Activated T-helper 1 cell treated with anti-CD3 and anti-CD28 coated beads, Interleukin-12 subunit alpha, Interleukin-12 subunit beta, Interleukin-2, Interleukin-4 antibody, amounts not matched to agents 30 ng/mL and 10 ng/mL and 1 ng/mL, durations not matched to agents 14 hours and 24 hours and 36 hours (primary cell): Measurements from ENCODE around the gene FOXD2. TPM values are rescaled to one million over a fixed set of nuclear protein-coding genes. Genes with fewer than 3 reads are reported as not detected.

Experiments used
- DNase-seq: peaks from one replicate; pipeline ENCODE4 v3.0.0; 2021; ENCODE audit warnings: low spot score
- H3K27ac Mint-ChIP-seq: one replicate; pipeline ENCODE4 v1.8.0; 2021; ENCODE audit warnings: mild to moderate bottlenecking, mixed read lengths
- H3K27me3 Mint-ChIP-seq: one replicate; pipeline ENCODE4 v1.8.0; 2022; ENCODE audit warnings: mild to moderate bottlenecking, moderate library complexity, mixed read lengths; ENCODE audit not compliant: insufficient read depth
- H3K36me3 Mint-ChIP-seq: one replicate; pipeline ENCODE4 v1.8.0; 2021; ENCODE audit warnings: low read depth, mixed read lengths
- H3K4me1 Mint-ChIP-seq: one replicate; pipeline ENCODE4 v1.8.0; 2021; ENCODE audit warnings: low read depth, mixed read lengths
- H3K4me3 Mint-ChIP-seq: one replicate; pipeline ENCODE4 v1.8.0; 2021; ENCODE audit warnings: mild to moderate bottlenecking, moderate library complexity, mixed read lengths
- H3K9me3 Mint-ChIP-seq: one replicate; pipeline ENCODE4 v1.8.0; 2021; ENCODE audit warnings: mixed read lengths
- intact Hi-C: fragments of 100-400 bp; cut with micrococcal nuclease; formaldehyde crosslinking; loops from one replicate; pipeline ENCODE4 v1.15.1; 2024
- total RNA-seq: library from RNA; stranded (reverse); gene quantifications from 2 replicates; pipeline ENCODE4 v1.2.3, GENCODE V29; 2022

Gene FOXD2
- total RNA-seq: 0.17 and 0.21 TPM in 2 replicates

GRCh38 chr1:47437447-47438164 is at the start of gene FOXD2:
Gene FOXD2 (plus strand): TSS chr1:47438044. CDS start chr1:47438136, 92 bp downstream.
- Mint-ChIP-seq H3K36me3 (peaks cover 13% of the 10 kb centered on the region), H3K9me3 (no peaks in the 10 kb centered on the region), H3K4me3 (peak within 1 kb of the TSS; percentile 94), H3K27ac (peak within 1 kb of the TSS; percentile 88), H3K4me1 (peaks cover 30% of the 10 kb centered on the region), H3K27me3 (peaks cover 29% of the 10 kb centered on the region)
- intact Hi-C loops: loop anchor here (1.0 to 5.0 kb wide), 6 partner anchors 70 to 1035 kb away; partner anchors contain the start of genes SPATA6 and STIL
- DNase-seq: peak; percentile 80

- Mint-ChIP-seq H3K27ac (no peak overlapping the region), H3K4me1 (no peaks in the 10 kb centered on the region), H3K9me3 (no peaks in the 10 kb centered on the region), H3K4me3 (no peak overlapping the region), H3K27me3 (peaks cover 22% of the 10 kb centered on the region), H3K36me3 (no peaks in the 10 kb centered on the region)
- peak; percentile 22 for DNase-seq
- intact Hi-C loops: loop anchor here (1.0 kb wide), 3 partner anchors 35 to 337 kb away; no protein-coding TSS in a partner anchor
Observed at GRCh38 chr1:47388891-47389238, 49.0 kb upstream of the FOXD2 start.

GRCh38 chr1:47389731-47390130 is 48.1 kb upstream of the FOXD2 start:
- Mint-ChIP-seq H3K4me1 (no peaks in the 10 kb centered on the region), H3K27me3 (peaks cover 28% of the 10 kb centered on the region), H3K9me3 (no peaks in the 10 kb centered on the region), H3K4me3 (no peak overlapping the region), H3K36me3 (no peaks in the 10 kb centered on the region), H3K27ac (no peak overlapping the region)
- intact Hi-C loops: no loop called here
- DNase-seq: no peak

- H3K9me3 Mint-ChIP-seq: no peaks in the 10 kb centered on the region
- no peaks in the 10 kb centered on the region for H3K4me1 Mint-ChIP-seq
- intact Hi-C loops: no loop called here
- H3K27me3 Mint-ChIP-seq: peaks cover 28% of the 10 kb centered on the region
- no peak overlapping the region for H3K27ac Mint-ChIP-seq
- DNase-seq: no peak
- H3K4me3 Mint-ChIP-seq: no peak overlapping the region
- H3K36me3 Mint-ChIP-seq: no peaks in the 10 kb centered on the region
Observed at GRCh38 chr1:47390843-47391242, 47.0 kb upstream of the FOXD2 start.

- Mint-ChIP-seq H3K4me1 (no peaks in the 10 kb centered on the region), H3K36me3 (no peaks in the 10 kb centered on the region), H3K4me3 (no peak overlapping the region), H3K27me3 (peaks cover 33% of the 10 kb centered on the region), H3K9me3 (no peaks in the 10 kb centered on the region), H3K27ac (no peak overlapping the region)
- DNase-seq: no peak
- intact Hi-C loops: no loop called here
Observed at GRCh38 chr1:47393141-47393540, 44.7 kb upstream of the FOXD2 start.

- peaks cover 34% of the 10 kb centered on the region for H3K27me3 Mint-ChIP-seq
- H3K4me1 Mint-ChIP-seq: no peaks in the 10 kb centered on the region
- H3K4me3 Mint-ChIP-seq: no peak overlapping the region
Observed at GRCh38 chr1:47395433-47395832, 42.4 kb upstream of the FOXD2 start.

GRCh38 chr1:47396671-47397196 is 41.1 kb upstream of the FOXD2 start:
- no peak for DNase-seq
- Mint-ChIP-seq H3K4me3 (no peak overlapping the region), H3K4me1 (no peaks in the 10 kb centered on the region), H3K27ac (no peak overlapping the region), H3K36me3 (no peaks in the 10 kb centered on the region), H3K27me3 (peaks cover 34% of the 10 kb centered on the region), H3K9me3 (no peaks in the 10 kb centered on the region)
- intact Hi-C loops: no loop called here

More at GRCh38 chr1:47395433-47395832, 42.4 kb upstream of the FOXD2 start:
- Mint-ChIP-seq H3K9me3 (no peaks in the 10 kb centered on the region), H3K36me3 (no peaks in the 10 kb centered on the region), H3K27ac (no peak overlapping the region)
- no peak for DNase-seq
- intact Hi-C loops: no loop called here

GRCh38 chr1:47399138-47399845 is 38.6 kb upstream of the FOXD2 start:
- intact Hi-C loops: no loop called here
- no peaks in the 10 kb centered on the region for H3K36me3 Mint-ChIP-seq
- H3K27me3 Mint-ChIP-seq: peaks cover 23% of the 10 kb centered on the region
- no peak for DNase-seq
- no peak overlapping the region for H3K4me3 Mint-ChIP-seq
- H3K9me3 Mint-ChIP-seq: no peaks in the 10 kb centered on the region
- H3K4me1 Mint-ChIP-seq: no peaks in the 10 kb centered on the region
- no peak overlapping the region for H3K27ac Mint-ChIP-seq

DNA sequence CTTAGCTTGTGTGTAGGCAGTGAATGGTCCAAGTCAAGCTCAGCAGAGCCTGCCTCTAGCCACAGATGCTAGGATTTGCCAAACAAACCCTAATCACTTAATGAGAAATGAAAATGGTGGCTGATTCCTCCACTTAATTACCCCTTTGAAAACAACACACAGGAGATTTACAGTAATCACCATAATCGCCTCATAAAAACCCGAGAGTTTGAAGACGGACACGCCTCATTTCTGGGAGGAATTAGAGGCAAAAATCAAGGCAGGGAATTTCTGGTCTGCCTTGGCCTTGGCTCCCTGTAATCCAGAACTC is 38.0 kb upstream of the FOXD2 start:
- intact Hi-C loops: no loop called here
- no peak overlapping the region for H3K4me3 Mint-ChIP-seq
- no peak for DNase-seq
- H3K4me1 Mint-ChIP-seq: no peaks in the 10 kb centered on the region
- no peak overlapping the region for H3K27ac Mint-ChIP-seq
- no peaks in the 10 kb centered on the region for H3K36me3 Mint-ChIP-seq
- H3K9me3 Mint-ChIP-seq: no peaks in the 10 kb centered on the region
- H3K27me3 Mint-ChIP-seq: peaks cover 20% of the 10 kb centered on the region

DNA sequence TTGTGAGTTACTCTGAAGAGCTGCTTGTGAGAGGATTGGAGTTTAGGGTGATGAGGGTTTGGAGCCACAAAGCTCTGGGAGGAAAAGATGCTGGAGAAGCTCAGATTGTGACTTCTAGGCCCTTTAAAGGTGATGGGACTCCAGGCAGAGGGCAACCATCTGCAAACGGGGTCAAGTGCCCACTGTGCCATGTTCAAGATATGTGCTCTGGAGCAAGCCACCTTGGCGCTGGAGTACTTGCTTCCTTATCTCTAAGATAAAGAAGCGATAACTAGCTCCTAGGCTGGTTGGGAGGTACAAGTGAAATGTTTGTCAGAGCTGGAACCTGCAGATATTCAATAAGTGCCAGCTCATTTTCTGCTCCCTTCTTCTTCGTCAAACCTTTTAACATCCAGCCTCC is 36.1 kb upstream of the FOXD2 start:
- no peaks in the 10 kb centered on the region for H3K36me3 Mint-ChIP-seq
- H3K27ac Mint-ChIP-seq: no peak overlapping the region
- no peak for DNase-seq

GRCh38 chr1:47402591-47402990 is 35.3 kb upstream of the FOXD2 start:
- Mint-ChIP-seq H3K4me3 (no peak overlapping the region), H3K4me1 (no peaks in the 10 kb centered on the region), H3K27ac (no peak overlapping the region), H3K9me3 (no peaks in the 10 kb centered on the region), H3K36me3 (no peaks in the 10 kb centered on the region), H3K27me3 (peaks cover 25% of the 10 kb centered on the region)
- no peak for DNase-seq
- intact Hi-C loops: no loop called here

More for the DNA sequence above, 36.1 kb upstream of the FOXD2 start:
- no peaks in the 10 kb centered on the region for H3K4me1 Mint-ChIP-seq
- H3K9me3 Mint-ChIP-seq: no peaks in the 10 kb centered on the region
- H3K4me3 Mint-ChIP-seq: no peak overlapping the region
- intact Hi-C loops: no loop called here
- peaks cover 26% of the 10 kb centered on the region for H3K27me3 Mint-ChIP-seq

GRCh38 chr1:47403321-47403910 is 34.4 kb upstream of the FOXD2 start:
- intact Hi-C loops: no loop called here
- Mint-ChIP-seq H3K4me3 (no peak overlapping the region), H3K36me3 (no peaks in the 10 kb centered on the region), H3K27ac (no peak overlapping the region), H3K9me3 (no peaks in the 10 kb centered on the region), H3K27me3 (peaks cover 25% of the 10 kb centered on the region), H3K4me1 (no peaks in the 10 kb centered on the region)
- DNase-seq: no peak

- no peak overlapping the region for H3K27ac Mint-ChIP-seq
- no peak overlapping the region for H3K4me3 Mint-ChIP-seq
- H3K9me3 Mint-ChIP-seq: no peaks in the 10 kb centered on the region
- no peaks in the 10 kb centered on the region for H3K36me3 Mint-ChIP-seq
- DNase-seq: no peak
- no peaks in the 10 kb centered on the region for H3K4me1 Mint-ChIP-seq
- intact Hi-C loops: no loop called here
- H3K27me3 Mint-ChIP-seq: peaks cover 24% of the 10 kb centered on the region
Observed at GRCh38 chr1:47405697-47406096, 32.1 kb upstream of the FOXD2 start.
